ENCODE data around the gene PLEKHA7. TPM values are rescaled to one million over a fixed set of nuclear protein-coding genes. Genes with fewer than 3 reads are reported as not detected.

The PLEKHA7 gene
- total and polyA plus RNA-seq, 2 of the 13 experiments (the other 11 are each of a cell fraction or from before 2014, with no cell fraction given): 17.5 to 18.7 TPM

DNA sequence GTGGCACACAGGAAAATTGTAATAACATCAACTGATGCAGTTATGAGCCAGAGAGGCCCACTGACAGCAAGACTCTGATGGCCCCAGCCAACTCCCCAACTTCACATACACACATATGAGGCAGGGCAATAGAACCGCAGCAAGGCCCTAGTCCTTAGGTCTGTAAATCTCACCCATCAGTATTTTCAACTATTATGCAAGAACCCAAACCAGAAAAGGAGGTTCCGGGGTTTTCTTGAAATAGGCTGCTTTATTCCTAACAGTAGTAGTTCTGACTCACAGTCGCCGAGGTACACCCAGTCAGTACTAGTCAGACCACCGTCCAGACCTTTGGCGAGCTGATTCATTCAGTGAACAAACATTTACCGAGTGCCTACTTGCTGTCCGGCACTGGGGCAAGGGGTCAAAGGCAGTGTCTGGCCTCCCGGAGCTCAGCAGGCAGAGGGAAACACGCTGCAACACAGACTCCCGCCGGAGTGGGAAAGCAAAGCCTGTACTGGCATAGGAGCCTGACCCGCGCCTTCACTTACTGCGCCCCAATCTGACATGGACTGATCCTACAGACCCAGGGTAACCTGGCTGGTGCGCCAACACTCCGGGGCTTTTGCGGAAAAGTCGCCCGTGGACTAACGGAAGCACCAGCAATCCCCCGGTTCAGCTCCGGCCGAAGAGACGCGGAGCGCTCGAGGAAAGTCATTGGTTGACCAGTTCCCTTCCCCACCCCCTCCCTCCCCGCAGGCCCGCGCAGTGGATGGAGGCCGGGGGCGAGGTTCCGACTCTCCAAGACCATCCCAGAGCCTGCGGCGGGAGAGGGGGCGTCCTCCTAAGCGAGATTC, 1.3 kb downstream of the PLEKHA7 start:
- under 1% methylated on average over 18 of the region's 38 CpGs for WGBS (ENCODE audit: low lambda C conversion rate)
- DNase-seq (ENCODE audit: low spot score): peak; percentile 95
- CTCF ChIA-PET (ENCODE audit: low intra/inter-chr PET ratio, low total read pairs): no interaction called here
- Histone ChIP-seq H3K27ac (ENCODE audit: extremely low read length, insufficient read depth, low read length) (peak overlapping the region; percentile 84), H3K9me3 (ENCODE audit: low read length) (no peaks in the 10 kb centered on the region), H4K20me1 (ENCODE audit: insufficient read depth, low read length) (peaks cover 11% of the 10 kb centered on the region), H3K4me3 (replicated peaks in 1 of 3; ENCODE audit: insufficient read depth in 1 of 3, low read depth in 2 of 3, low read length in 3 of 3) (peak overlapping the region; percentile 65 to 91 (median 86)), H3K4me1 (ENCODE audit: insufficient read depth, low read length) (peaks cover 45% of the 10 kb centered on the region), H3K9ac (ENCODE audit: insufficient read depth, low read depth, low read length) (peak overlapping the region; percentile 77), H2AFZ (ENCODE audit: low read length) (no peak overlapping the region), H3K4me2 (ENCODE audit: low read depth, low read length) (peak overlapping the region; percentile 90), H3K27me3 (ENCODE audit: control insufficient read depth in 1 of 2, insufficient read depth in 2 of 2, low read length in 2 of 2) (no peaks in the 10 kb centered on the region), H3K79me2 (ENCODE audit: insufficient read depth, low read length) (peaks cover 34% of the 10 kb centered on the region), H3K36me3 (replicated peaks in 1 of 2; ENCODE audit: control insufficient read depth in 1 of 2, insufficient read depth in 2 of 2, low read length in 2 of 2) (peaks cover 0 to 4% of the 10 kb centered on the region in 2 experiments; a peak in 2 of 5 replicates)
- POLR2A ChIA-PET: interaction anchor here (0.8 to 4.3 kb wide), 13 partner anchors 9 to 67 kb away, joined by 3 to 35 read pairs (median 4); partner anchors contain the start of gene RPS13
- peak; percentile 96 for FAIRE-seq
- in situ Hi-C loops (cut with HindIII; ENCODE audit: extremely low pct_ligation_motif_present, low pct_unique_long_range_greater_than_20kb): no loop called here
- peak; percentile 90 for ATAC-seq
- intact Hi-C loops (cut with micrococcal nuclease; ENCODE audit: unreplicated experiment): loop anchor here (1.0 to 10.0 kb wide), 4 partner anchors 32 to 182 kb away; no protein-coding TSS in a partner anchor
- BruUV-seq (replicated peaks): no TSS peak
- no peak for TF ChIP-seq BRD4 (CRISPR knock-in tag; IDR thresholded peaks at IDR 0.05)
- no peak for TF ChIP-seq SAFB2 (CRISPR knock-in tag; IDR thresholded peaks at IDR 0.05; ENCODE audit: borderline replicate concordance, low read depth)
- no peak for TF ChIP-seq SMAD9 (CRISPR knock-in tag; IDR thresholded peaks at IDR 0.05)
- TF ChIP-seq NR2F1 (CRISPR knock-in tag; IDR thresholded peaks at IDR 0.05): peak; percentile 74 to 84; a peak in 3 of 4 replicates
- peak; percentile 74; the same call in 1 of the 2 replicates for TF ChIP-seq ZNF441 (CRISPR knock-in tag; IDR thresholded peaks at IDR 0.05; ENCODE audit: borderline replicate concordance)
- TF ChIP-seq, protein P1, sequence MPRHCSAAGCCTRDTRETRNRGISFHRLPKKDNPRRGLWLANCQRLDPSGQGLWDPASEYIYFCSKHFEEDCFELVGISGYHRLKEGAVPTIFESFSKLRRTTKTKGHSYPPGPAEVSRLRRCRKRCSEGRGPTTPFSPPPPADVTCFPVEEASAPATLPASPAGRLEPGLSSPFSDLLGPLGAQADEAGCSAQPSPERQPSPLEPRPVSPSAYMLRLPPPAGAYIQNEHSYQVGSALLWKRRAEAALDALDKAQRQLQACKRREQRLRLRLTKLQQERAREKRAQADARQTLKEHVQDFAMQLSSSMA (CRISPR knock-in tag; IDR thresholded peaks at IDR 0.05): no peak
- no peak for TF ChIP-seq ZNF20 (CRISPR knock-in tag; IDR thresholded peaks at IDR 0.05)
- TF ChIP-seq MATR3 (CRISPR knock-in tag; IDR thresholded peaks at IDR 0.05): no peak
- TF ChIP-seq ARNTL (CRISPR knock-in tag; IDR thresholded peaks at IDR 0.05): no peak
- TF ChIP-seq SALL1 (CRISPR knock-in tag; IDR thresholded peaks at IDR 0.05): peak; percentile 92
- TF ChIP-seq ZNF724P (CRISPR knock-in tag; IDR thresholded peaks at IDR 0.05; ENCODE audit: borderline replicate concordance): no peak
- peak; percentile 48; the same call in 1 of the 2 replicates for TF ChIP-seq ZNF264 (CRISPR knock-in tag; IDR thresholded peaks at IDR 0.05)
- TF ChIP-seq ZNF781 (CRISPR knock-in tag; IDR thresholded peaks at IDR 0.05; ENCODE audit: borderline replicate concordance, not compliant biosample characterization): peak; percentile 48
- no peak for TF ChIP-seq SMARCE1 (IDR thresholded peaks at IDR 0.05; ENCODE audit: borderline replicate concordance)
- TF ChIP-seq TAF15 (IDR thresholded peaks at IDR 0.05; ENCODE audit: low read depth, low read length, poor library complexity, severe bottlenecking): no peak
- no peak; the same call in 1 of the 2 replicates for TF ChIP-seq ZSCAN25 (CRISPR knock-in tag; IDR thresholded peaks at IDR 0.05)
- TF ChIP-seq GATAD2A (CRISPR knock-in tag; IDR thresholded peaks at IDR 0.05): peak; percentile 79
- TF ChIP-seq ZNF790 (CRISPR knock-in tag; IDR thresholded peaks at IDR 0.05; ENCODE audit: borderline replicate concordance): no peak
- no peak for TF ChIP-seq KDM1A (CRISPR knock-in tag; IDR thresholded peaks at IDR 0.05)
- peak; percentile 62 for TF ChIP-seq NCOA2 (CRISPR knock-in tag; IDR thresholded peaks at IDR 0.05)
- no peak for TF ChIP-seq ZNF83 (CRISPR knock-in tag; IDR thresholded peaks at IDR 0.05; ENCODE audit: borderline replicate concordance)
- 0 out of 2 replicates have a peak, but pooled peaks have one; percentile 25 for TF ChIP-seq SRY (CRISPR knock-in tag; IDR thresholded peaks at IDR 0.05)
- TF ChIP-seq ZNF232 (CRISPR knock-in tag; IDR thresholded peaks at IDR 0.05; ENCODE audit: borderline replicate concordance): peak; percentile 78; the same call in 1 of the 2 replicates
